Astrocyte (in vitro differentiated cells and primary cell): ENCODE measurements around the gene PPP2R2B. TPM values are rescaled to one million over a fixed set of nuclear protein-coding genes. Genes with fewer than 3 reads are reported as not detected.

Source experiments
- DNase-seq: peaks from one replicate; pipeline ENCODE4 v3.0.0-alpha.2; 2010; ENCODE audit warnings: low read depth
- FAIRE-seq: peaks from 2 replicates; lab custom pipeline; 2011; peaks lifted over from hg19 to GRCh38; lab: Jason Lieb, UNC
- H2AFZ ChIP-seq: 2 replicates; pipeline ENCODE4 v1.6.0; 2012; ENCODE audit warnings: low read depth, low read length, inconsistent platforms
- H3K27ac ChIP-seq: 2 replicates; pipeline ENCODE4 v1.5.1; 2011; ENCODE audit warnings: low read depth, low read length, inconsistent platforms
- H3K27me3 ChIP-seq: 2 replicates; pipeline ENCODE4 v1.6.0; 2011; ENCODE audit warnings: low read length, inconsistent platforms; ENCODE audit not compliant: insufficient read depth
- H3K36me3 ChIP-seq: 2 replicates; pipeline ENCODE4 v1.5.1; 2011; ENCODE audit warnings: low read length, inconsistent platforms; ENCODE audit not compliant: insufficient read depth
- H3K4me1 ChIP-seq: 2 replicates; pipeline ENCODE4 v1.5.1; 2011; ENCODE audit warnings: low read length, inconsistent platforms; ENCODE audit not compliant: insufficient read depth
- H3K4me2 ChIP-seq: 2 replicates; pipeline ENCODE4 v1.6.0; 2012; ENCODE audit warnings: low read length, inconsistent platforms
- H3K4me3 ChIP-seq: 2 replicates; pipeline ENCODE4 v1.5.1; 2011; ENCODE audit warnings: low read depth, mild to moderate bottlenecking, low read length, inconsistent platforms; ENCODE audit not compliant: insufficient read depth
- H3K79me2 ChIP-seq: 2 replicates; pipeline ENCODE4 v1.6.0; 2012; ENCODE audit warnings: mild to moderate bottlenecking, low read length, inconsistent platforms; ENCODE audit not compliant: insufficient read depth
- H3K9ac ChIP-seq: 2 replicates; pipeline ENCODE4 v1.6.0; 2012; ENCODE audit warnings: mild to moderate bottlenecking, low read length, inconsistent platforms
- H3K9me3 ChIP-seq: 2 replicates; pipeline ENCODE4 v1.5.1; 2012; ENCODE audit warnings: low read depth, mild to moderate bottlenecking, low read length, inconsistent platforms; ENCODE audit not compliant: insufficient read depth
- H4K20me1 ChIP-seq: 2 replicates; pipeline ENCODE4 v1.6.0; 2012; ENCODE audit warnings: low read length, inconsistent platforms; ENCODE audit not compliant: insufficient read depth
- H3K27ac Mint-ChIP-seq: one replicate; pipeline ENCODE4 v1.8.0; 2021; ENCODE audit warnings: mild to moderate bottlenecking, mixed read lengths; ENCODE audit not compliant: unreplicated experiment
- H3K27me3 Mint-ChIP-seq: one replicate; pipeline ENCODE4 v1.8.0; 2021; ENCODE audit warnings: low read depth, mixed read lengths; ENCODE audit not compliant: unreplicated experiment
- H3K36me3 Mint-ChIP-seq: one replicate; pipeline ENCODE4 v1.8.0; 2021; ENCODE audit warnings: low read depth, mixed read lengths; ENCODE audit not compliant: unreplicated experiment
- H3K4me1 Mint-ChIP-seq: one replicate; pipeline ENCODE4 v1.8.0; 2021; ENCODE audit warnings: low read depth, mixed read lengths; ENCODE audit not compliant: unreplicated experiment
- H3K4me3 Mint-ChIP-seq: one replicate; pipeline ENCODE4 v1.8.0; 2021; ENCODE audit warnings: mild to moderate bottlenecking, moderate library complexity, mixed read lengths; ENCODE audit not compliant: unreplicated experiment
- H3K9me3 Mint-ChIP-seq: one replicate; pipeline ENCODE4 v1.8.0; 2021; ENCODE audit warnings: mild to moderate bottlenecking, mixed read lengths; ENCODE audit not compliant: unreplicated experiment
- EZH2 ChIP-seq: IDR thresholded peaks from 2 replicates; pipeline ENCODE4 v1.6.1; 2012; ENCODE audit warnings: mild to moderate bottlenecking, low read length, inconsistent platforms; ENCODE audit not compliant: insufficient read depth
- total RNA-seq: library from RNA; stranded (reverse); gene quantifications from 2 replicates; pipeline ENCODE4 v1.2.1, GENCODE V29; 2021
- TF ChIP-seq, protein P1 (sequence below): IDR thresholded peaks from 2 replicates; pipeline ENCODE4 v1.5.1; 2011; ENCODE audit warnings: low read depth, mild to moderate bottlenecking, inconsistent platforms, low read length, moderate library complexity; ENCODE audit not compliant: insufficient read depth

Gene PPP2R2B
- total RNA-seq, 1 donor from 2014 or later, result 5.2 TPM

DNA sequence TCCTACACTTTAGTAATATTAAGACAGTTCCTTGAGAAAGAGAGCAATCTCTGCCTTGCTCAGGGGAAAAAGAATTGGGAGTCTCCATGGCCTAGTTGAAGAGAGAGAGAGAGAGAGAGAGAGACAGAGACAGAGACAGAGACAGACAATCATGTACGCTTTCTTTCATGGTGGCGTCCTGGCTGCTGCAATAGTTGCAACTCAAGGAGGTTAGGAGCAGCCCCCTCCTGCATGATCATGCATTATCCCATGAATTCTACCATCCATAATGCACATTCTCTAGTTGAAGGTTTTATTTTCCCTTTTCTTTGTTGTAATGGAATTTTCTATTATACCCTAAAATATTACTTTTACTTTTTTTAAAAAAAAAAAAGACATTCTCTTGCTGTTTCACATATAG, 50.7 kb downstream of the PPP2R2B start:
- Histone ChIP-seq H3K36me3 (no peaks in the 10 kb centered on the region), H3K4me2 (no peak overlapping the region), H4K20me1 (no peaks in the 10 kb centered on the region), H3K4me3 (no peak overlapping the region), H3K9ac (no peak overlapping the region), H3K79me2 (no peaks in the 10 kb centered on the region), H3K9me3 (no peaks in the 10 kb centered on the region), H3K27ac (no peak overlapping the region), H2AFZ (no peak overlapping the region), H3K27me3 (no peaks in the 10 kb centered on the region), H3K4me1 (no peaks in the 10 kb centered on the region)
- Mint-ChIP-seq H3K27me3 (no peaks in the 10 kb centered on the region), H3K4me3 (no peak overlapping the region), H3K9me3 (no peaks in the 10 kb centered on the region), H3K36me3 (no peaks in the 10 kb centered on the region), H3K27ac (no peak overlapping the region), H3K4me1 (peaks cover 12% of the 10 kb centered on the region)
- no peak for TF ChIP-seq EZH2
- TF ChIP-seq, protein P1, sequence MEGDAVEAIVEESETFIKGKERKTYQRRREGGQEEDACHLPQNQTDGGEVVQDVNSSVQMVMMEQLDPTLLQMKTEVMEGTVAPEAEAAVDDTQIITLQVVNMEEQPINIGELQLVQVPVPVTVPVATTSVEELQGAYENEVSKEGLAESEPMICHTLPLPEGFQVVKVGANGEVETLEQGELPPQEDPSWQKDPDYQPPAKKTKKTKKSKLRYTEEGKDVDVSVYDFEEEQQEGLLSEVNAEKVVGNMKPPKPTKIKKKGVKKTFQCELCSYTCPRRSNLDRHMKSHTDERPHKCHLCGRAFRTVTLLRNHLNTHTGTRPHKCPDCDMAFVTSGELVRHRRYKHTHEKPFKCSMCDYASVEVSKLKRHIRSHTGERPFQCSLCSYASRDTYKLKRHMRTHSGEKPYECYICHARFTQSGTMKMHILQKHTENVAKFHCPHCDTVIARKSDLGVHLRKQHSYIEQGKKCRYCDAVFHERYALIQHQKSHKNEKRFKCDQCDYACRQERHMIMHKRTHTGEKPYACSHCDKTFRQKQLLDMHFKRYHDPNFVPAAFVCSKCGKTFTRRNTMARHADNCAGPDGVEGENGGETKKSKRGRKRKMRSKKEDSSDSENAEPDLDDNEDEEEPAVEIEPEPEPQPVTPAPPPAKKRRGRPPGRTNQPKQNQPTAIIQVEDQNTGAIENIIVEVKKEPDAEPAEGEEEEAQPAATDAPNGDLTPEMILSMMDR, result no peak
- FAIRE-seq (no peak), DNase-seq (no peak)

DNA sequence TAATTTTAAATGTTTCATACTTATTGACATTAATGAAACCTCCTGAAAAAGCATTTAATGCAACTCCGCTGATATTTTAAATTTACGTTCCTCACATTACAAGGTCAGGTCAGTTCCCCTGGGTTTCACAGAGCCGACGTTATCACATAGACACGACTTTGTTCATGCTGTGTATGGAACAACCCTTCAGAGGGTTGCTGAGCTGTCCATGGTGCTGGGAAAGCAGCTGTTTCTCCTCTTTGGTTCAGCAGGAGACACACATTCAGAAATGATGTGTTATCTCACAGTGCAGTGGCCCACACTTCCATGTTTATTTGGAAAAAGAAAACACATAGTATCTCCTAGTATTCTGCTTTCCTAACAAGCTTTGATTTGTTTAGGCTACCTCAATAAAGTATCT, 53.5 kb downstream of the PPP2R2B start:
- Histone ChIP-seq H3K27ac (no peak overlapping the region), H2AFZ (no peak overlapping the region), H4K20me1 (no peaks in the 10 kb centered on the region), H3K4me2 (no peak overlapping the region), H3K9ac (no peak overlapping the region), H3K4me1 (no peaks in the 10 kb centered on the region), H3K79me2 (no peaks in the 10 kb centered on the region), H3K9me3 (no peaks in the 10 kb centered on the region), H3K27me3 (no peaks in the 10 kb centered on the region), H3K4me3 (no peak overlapping the region), H3K36me3 (no peaks in the 10 kb centered on the region)
- FAIRE-seq (no peak), DNase-seq (peak; percentile 42)
- TF ChIP-seq, protein P1, result no peak
- no peak for TF ChIP-seq EZH2
- Mint-ChIP-seq H3K27ac (no peak overlapping the region), H3K9me3 (no peaks in the 10 kb centered on the region), H3K4me1 (peaks cover 12% of the 10 kb centered on the region), H3K36me3 (no peaks in the 10 kb centered on the region), H3K27me3 (no peaks in the 10 kb centered on the region), H3K4me3 (no peak overlapping the region)

DNA sequence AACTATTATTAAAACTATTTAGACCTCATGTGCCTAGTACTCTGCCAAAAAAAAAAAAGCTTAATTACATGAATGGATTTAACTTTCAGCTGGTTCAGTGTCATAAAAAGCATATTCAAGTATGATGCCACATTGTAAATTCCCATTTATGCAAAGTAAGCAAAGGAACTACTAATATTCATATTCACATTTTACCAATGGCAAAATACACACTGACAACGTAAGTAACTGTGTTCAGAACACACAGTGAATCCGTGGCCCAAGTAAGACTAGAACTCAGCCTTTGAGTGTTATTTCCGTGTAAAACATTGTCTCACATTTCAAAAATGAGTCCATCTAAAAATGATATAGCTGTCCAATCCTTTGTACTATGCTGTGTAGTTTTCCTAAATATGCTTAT, 56.8 kb downstream of the PPP2R2B start:
- no peak overlapping the region for H3K27ac ChIP-seq
- H3K79me2 ChIP-seq, result no peaks in the 10 kb centered on the region
- H3K4me1 Mint-ChIP-seq, result no peaks in the 10 kb centered on the region
- no peak for DNase-seq
- TF ChIP-seq, protein P1, result no peak
- no peak for TF ChIP-seq EZH2
- no peaks in the 10 kb centered on the region for H3K36me3 ChIP-seq
- no peak overlapping the region for H2AFZ ChIP-seq
- H3K36me3 Mint-ChIP-seq, result no peaks in the 10 kb centered on the region
- H3K9me3 Mint-ChIP-seq, result no peaks in the 10 kb centered on the region
- no peaks in the 10 kb centered on the region for H4K20me1 ChIP-seq
- no peak overlapping the region for H3K4me2 ChIP-seq
- FAIRE-seq, result no peak
- H3K9ac ChIP-seq, result no peak overlapping the region
- no peaks in the 10 kb centered on the region for H3K9me3 ChIP-seq
- no peak overlapping the region for H3K4me3 Mint-ChIP-seq
- H3K4me1 ChIP-seq, result no peaks in the 10 kb centered on the region
- no peak overlapping the region for H3K4me3 ChIP-seq
- no peaks in the 10 kb centered on the region for H3K27me3 Mint-ChIP-seq
- no peaks in the 10 kb centered on the region for H3K27me3 ChIP-seq
- H3K27ac Mint-ChIP-seq, result no peak overlapping the region
